Measurements from ENCODE around the gene ARHGAP15.

ARHGAP15 gene

DNA sequence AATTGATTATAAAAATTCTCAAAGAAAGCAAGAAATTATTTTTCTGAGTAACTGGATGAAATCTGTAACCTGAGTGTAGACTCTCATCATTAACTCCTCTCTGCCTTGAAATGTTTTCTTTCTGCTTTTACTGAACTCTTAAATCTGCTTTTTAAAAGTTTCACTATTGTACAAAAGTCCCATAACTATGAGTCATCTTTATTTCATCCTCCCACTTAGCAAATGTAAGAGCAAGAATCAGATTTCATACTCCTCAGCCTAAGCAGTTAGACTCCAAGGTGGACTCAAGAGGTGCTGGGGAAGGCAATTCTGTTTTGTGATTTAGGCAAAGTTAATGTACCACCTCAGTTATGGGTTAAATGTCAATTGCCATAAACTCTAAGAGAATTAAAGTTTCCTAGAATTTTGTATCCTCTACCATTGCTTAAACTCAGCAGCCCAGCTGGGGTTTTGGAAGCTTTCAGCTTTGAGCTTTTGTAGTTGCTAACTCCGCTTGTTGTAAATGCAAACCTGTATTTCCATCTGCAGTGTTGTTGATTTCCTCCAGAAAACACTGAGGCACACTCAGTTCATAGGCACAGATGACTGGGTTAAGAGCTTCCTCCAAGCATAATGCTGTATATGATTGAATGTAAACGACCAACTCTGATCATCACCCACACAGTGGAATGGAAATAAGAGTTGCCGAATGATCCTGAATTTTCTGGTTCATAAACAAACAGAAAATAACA, 268.8 kb downstream of the ARHGAP15 start:
- no peak for DNase-seq
- TF ChIP-seq POLR2A (IDR thresholded peaks at IDR 0.05; ENCODE audit: low read length), result no peak
- TF ChIP-seq GATA1 (IDR thresholded peaks at IDR 0.05; ENCODE audit: low read depth, low read length), result no peak

DNA sequence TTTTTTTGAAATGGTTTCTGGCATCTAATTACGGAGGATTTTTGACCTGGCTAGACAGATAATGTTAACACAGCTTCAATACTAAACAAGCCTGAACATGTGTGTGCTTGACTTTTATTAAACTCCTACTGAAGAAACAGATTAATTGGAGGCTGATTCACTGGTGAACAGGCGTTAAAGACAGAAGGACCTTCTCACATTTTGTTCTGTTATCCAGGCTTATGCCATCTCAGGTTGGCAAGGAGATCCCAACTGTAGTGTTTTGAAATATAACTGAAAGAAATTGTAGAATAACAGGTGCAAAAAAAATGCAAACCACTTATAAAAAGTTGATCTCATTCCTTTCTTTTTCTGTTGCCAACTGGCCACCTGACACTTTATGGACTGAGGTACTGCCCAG, 269.6 kb downstream of the ARHGAP15 start:
- TF ChIP-seq GATA1 (IDR thresholded peaks at IDR 0.05; ENCODE audit: low read depth, low read length), result no peak
- no peak for TF ChIP-seq POLR2A (IDR thresholded peaks at IDR 0.05; ENCODE audit: low read length)
- DNase-seq, result no peak

DNA sequence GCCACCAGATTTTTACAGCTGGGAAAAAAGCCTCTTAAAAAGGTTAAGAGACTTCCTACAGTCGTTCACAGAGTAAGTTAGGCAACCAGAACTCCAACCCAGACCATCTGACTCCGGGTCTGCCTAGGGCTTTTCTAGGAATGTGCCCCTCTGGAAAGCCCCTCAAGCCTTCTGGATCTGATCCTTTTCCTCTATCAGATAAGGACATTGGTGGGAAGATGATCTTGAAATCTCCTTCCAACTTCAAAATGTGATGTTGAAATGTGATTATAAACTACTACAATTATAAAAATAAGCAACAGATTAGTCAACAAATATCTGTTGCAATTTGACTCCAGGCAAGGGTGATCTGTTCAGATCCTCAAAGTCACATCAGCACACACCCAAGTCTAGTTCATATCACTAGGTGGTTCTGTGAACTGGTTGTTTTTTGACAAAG, 270.4 kb downstream of the ARHGAP15 start:
- TF ChIP-seq GATA1 (IDR thresholded peaks at IDR 0.05; ENCODE audit: low read depth, low read length) (no peak), POLR2A (IDR thresholded peaks at IDR 0.05; ENCODE audit: low read length) (no peak)
- no peak for DNase-seq

DNA sequence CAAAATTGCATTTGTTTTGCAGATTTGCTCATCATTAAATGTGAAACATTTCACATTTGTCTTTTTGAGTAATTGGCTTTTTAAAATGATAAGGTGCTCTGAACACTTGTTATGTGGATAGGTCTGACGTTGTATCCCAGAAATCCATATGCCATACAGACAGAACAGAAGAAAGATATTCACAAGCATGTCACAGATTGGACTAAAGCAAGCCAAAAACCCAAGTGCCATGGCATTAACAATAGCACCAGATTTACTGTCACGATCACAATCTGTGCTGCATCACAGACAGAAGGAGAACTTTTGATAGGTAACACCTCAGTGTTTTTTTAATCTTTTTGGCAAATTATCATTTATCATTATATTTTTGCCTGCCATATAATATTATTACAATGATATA, 272.6 kb downstream of the ARHGAP15 start:
- no peak for DNase-seq
- TF ChIP-seq POLR2A (IDR thresholded peaks at IDR 0.05; ENCODE audit: low read length) (no peak), GATA1 (IDR thresholded peaks at IDR 0.05; ENCODE audit: low read depth, low read length) (no peak)

DNA sequence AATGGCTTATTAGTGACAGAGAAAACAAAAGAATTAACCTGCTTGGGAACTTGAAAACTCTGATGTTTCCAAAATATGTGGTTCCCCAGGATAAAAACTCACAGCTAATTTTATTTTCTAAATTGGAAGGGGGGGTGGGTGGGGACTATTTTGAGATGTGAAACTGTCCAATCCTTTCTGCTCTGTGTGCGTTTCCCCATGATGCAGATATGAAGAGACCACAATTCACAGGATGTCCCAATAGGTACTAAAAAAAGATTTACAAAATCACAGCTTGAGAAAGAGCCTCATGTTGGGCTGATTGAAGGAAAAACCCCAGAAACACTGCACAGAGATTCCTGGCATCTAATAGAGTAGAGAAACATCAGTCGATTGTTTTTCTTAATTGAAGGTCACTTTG, 273.2 kb downstream of the ARHGAP15 start:
- TF ChIP-seq GATA1 (IDR thresholded peaks at IDR 0.05; ENCODE audit: low read depth, low read length) (no peak), POLR2A (IDR thresholded peaks at IDR 0.05; ENCODE audit: low read length) (no peak)
- DNase-seq, result no peak

DNA sequence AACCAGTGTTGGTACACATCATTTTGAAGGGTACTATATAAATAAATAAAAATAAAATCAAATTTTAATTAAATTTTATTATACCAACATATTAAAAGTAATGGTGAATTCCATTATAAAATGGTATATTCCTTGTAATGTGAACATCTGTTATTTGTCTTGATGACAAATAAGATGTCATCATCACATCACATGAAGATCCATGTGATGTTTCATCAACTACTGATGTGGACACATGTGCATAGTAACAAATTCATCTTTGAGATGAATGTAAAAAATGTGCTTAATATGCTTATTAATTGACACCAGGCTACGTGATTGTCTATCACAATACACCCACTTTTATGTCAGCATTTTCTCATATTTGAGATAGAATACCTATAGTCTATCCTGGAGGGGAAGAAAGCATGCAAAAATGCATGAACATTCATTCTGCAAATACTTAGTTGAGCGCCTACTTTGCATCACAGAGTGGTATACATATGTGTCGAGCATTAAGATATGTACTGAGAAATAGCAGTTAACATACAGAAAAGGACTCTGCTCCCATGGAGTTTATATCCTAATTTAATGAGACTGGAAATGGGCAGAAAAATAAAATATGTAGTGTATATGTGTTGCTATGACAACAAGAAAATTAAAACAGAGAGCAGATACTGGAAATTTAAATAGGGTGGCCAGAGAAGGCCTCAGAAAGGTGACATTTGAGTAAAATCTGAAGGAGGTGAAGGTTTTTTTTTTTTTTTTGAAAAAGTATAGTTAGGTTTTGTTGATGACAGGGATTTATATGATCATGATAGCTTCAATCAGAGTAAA, 281.1 kb downstream of the ARHGAP15 start:
- TF ChIP-seq GATA1 (IDR thresholded peaks at IDR 0.05; ENCODE audit: low read depth, low read length) (no peak), POLR2A (IDR thresholded peaks at IDR 0.05; ENCODE audit: low read length) (no peak)

DNA sequence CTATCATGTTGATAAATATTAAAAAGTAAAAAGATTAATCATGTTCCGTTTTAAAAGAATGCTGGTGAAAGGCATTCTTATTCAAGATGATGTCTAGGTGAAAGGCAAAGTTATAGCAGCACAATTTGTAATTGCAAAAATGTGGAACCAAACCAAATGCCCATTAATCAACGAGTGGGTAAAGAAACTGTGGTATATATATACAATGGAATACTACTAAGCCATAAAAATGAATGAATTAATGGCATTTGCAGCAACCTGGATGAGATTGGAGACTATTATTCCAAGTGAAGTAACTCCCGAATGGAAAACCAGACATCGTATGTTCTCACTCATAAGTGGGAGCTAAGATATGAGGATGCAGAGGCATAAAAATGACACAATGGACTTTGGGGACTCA, 286.4 kb downstream of the ARHGAP15 start:
- no peak for DNase-seq
- TF ChIP-seq POLR2A (IDR thresholded peaks at IDR 0.05; ENCODE audit: low read length) (no peak), GATA1 (IDR thresholded peaks at IDR 0.05; ENCODE audit: low read depth, low read length) (no peak)

More for the DNA sequence above, 281.1 kb downstream of the ARHGAP15 start:
- DNase-seq, result no peak

DNA sequence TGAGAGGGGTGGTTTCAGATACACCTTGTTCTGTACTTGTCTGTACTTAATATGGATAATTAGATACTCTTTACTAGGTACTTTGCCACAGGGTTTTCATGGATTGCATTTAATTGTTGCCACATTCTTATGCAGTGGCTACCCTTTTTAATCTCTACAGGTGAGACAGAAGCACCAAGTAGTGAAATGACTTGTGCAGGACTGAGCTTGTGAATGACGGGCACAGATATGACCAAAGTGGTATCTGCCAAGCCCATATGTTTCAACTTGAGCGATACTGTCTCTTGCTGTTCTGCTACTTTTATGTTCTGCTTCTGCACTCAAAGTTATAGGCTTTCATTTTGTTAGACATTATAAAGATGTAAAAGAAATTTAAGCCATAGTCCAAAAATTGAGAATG, 288.2 kb downstream of the ARHGAP15 start:
- DNase-seq, result no peak
- TF ChIP-seq POLR2A (IDR thresholded peaks at IDR 0.05; ENCODE audit: low read length) (no peak), GATA1 (IDR thresholded peaks at IDR 0.05; ENCODE audit: low read depth, low read length) (no peak)

DNA sequence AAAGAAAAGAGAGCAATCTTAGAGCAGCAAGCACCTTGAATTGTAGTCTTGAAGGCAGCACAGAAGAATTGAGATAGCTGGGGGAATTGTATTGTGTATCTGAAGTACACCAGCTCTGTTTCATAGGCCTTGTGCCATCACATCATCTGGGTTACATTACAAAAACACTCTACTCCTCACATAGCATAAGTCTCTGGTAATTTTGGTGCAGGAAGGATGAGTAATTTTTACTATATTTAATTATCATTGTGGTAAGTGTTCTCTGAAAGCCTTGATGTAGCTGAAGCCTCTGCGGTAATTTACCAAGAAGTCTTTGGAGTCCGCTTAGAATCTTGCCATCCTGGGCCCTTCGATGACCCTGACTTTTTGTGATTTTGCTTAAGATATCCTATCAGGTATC, 291.1 kb downstream of the ARHGAP15 start:
- no peak for DNase-seq
- no peak for TF ChIP-seq POLR2A (IDR thresholded peaks at IDR 0.05; ENCODE audit: low read length)
- TF ChIP-seq GATA1 (IDR thresholded peaks at IDR 0.05; ENCODE audit: low read depth, low read length), result no peak

DNA sequence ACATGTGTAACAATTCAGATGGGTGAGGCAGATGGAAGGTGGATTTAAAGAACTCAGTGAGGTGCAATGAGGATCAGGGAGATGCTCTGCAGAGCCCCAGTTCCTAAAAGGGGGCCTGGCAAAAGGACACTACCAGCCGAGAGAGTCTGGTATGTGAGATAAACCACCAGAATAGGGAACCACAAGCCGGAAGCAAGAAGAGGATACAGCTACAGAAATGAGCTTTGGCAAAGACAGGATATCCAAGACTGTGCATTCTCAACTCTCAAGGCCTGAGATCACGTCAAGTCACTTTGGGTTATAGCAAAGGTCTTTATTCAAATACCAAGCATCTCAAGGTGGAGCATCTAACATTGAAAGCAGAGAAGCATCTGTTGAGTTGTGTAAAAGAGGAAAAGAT, 293.5 kb downstream of the ARHGAP15 start:
- TF ChIP-seq POLR2A (IDR thresholded peaks at IDR 0.05; ENCODE audit: low read length), result no peak
- no peak for TF ChIP-seq GATA1 (IDR thresholded peaks at IDR 0.05; ENCODE audit: low read depth, low read length)
- DNase-seq, result no peak

DNA sequence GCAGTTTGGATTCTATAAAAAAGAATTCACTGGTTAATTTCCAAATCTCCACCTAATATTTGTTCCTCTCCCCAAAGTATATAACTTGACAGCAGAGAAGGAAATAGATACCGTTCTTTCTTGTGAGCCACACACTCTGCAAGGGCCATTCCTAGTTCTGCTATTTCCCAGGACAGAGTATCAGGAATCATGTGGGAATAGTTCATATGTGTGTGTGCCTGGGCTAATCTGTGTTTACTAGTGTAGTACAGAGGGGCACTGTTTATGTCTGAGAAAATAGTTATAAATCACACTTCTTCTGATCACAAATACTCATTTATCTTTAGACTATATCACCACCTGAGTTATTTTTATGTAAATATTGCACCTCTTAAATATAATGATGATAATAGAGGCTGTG, 296.7 kb downstream of the ARHGAP15 start:
- TF ChIP-seq GATA1 (IDR thresholded peaks at IDR 0.05; ENCODE audit: low read depth, low read length) (no peak), POLR2A (IDR thresholded peaks at IDR 0.05; ENCODE audit: low read length) (no peak)
- DNase-seq, result no peak

DNA sequence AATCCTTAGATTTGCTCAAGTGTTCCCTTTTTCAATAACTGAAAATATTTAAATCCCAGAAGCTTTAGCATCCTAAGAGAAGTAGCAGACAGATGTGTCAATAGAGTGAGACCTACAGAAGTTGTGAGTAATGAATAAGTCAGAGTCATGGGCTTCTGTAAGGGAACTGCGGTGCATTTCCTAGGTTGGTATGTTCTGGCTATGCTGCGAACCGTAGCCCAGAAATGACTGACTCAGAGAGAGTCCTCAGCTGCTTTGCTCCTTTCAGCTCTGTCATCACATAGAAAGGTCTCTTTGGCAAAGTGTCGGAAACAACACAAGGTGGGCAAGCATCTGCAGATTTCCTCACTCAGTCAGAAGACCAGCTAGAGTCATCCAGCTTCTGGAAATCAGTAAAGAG, 297.1 kb downstream of the ARHGAP15 start:
- DNase-seq, result no peak
- no peak for TF ChIP-seq POLR2A (IDR thresholded peaks at IDR 0.05; ENCODE audit: low read length)
- TF ChIP-seq GATA1 (IDR thresholded peaks at IDR 0.05; ENCODE audit: low read depth, low read length), result no peak

DNA sequence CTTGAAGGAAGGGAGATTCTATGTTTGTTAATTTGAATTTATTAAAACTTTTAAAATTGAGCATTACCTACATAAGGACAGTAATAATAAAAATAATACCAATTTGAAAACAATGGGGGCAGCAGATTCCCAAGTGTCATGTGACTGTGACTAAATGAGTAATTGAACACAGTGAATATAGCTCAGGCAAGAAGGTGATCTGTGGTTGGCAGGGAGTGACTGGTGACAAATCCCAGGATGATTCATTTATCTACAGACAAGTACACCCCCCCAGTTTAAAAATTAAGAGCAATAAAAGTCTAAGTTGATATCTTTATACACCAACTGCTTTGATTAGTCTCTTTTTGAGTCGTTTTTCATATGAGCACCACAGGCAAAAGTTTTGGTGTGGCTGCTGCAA, 299.5 kb downstream of the ARHGAP15 start:
- no peak for TF ChIP-seq GATA1 (IDR thresholded peaks at IDR 0.05; ENCODE audit: low read depth, low read length)
- no peak for TF ChIP-seq POLR2A (IDR thresholded peaks at IDR 0.05; ENCODE audit: low read length)
- no peak for DNase-seq

DNA sequence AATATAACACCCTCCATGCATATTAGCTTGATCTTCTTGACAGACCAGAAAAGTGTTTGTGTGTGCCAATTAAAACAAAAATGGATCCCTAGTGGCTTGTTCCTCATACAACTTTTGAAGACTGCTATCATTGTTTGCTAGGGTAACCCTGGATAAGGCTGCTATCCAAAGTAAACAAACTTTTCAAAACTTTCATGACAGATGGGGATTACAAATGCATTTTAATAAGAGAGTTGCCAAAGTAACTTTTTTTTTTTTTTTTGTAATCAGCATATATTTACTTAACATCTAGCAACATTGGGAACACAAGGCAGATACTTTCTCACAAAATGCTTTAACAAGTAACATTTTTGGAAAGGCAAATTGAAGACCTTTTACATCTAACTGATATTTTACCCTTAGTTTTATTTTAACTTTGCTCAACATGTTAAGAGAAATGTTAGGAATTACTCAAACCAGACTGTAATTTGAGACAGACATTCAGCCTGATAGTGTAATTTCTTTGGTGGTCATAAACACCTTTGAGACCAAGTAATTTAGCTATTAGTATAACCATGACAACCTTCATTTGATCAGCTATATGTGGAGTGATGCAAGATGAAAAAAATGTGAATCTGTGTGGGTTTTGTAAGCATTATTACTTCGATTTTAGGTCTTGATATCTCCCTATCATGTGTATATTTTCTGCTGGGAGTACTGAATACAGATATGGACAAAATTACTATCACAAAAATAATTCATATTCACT, 300.9 kb downstream of the ARHGAP15 start:
- no peak for DNase-seq
- TF ChIP-seq GATA1 (IDR thresholded peaks at IDR 0.05; ENCODE audit: low read depth, low read length) (no peak), POLR2A (IDR thresholded peaks at IDR 0.05; ENCODE audit: low read length) (no peak)

All from erythroblast (primary cell).